Measurements from ENCODE around the gene CTDNEP1.
"Not testable (repeated sequence)": the region's sequence is repeated elsewhere in the genome, so short reads cannot be mapped to it uniquely, and the experiment has no call there.

The CTDNEP1 gene

GRCh38 chr17:7243838-7244237, 7.7 kb downstream of the CTDNEP1 start:
- DNase-seq, result not testable (repeated sequence)

GRCh38 chr17:7243453-7243729, 8.1 kb downstream of the CTDNEP1 start:
- no peak for DNase-seq

GRCh38 chr17:7242717-7243452, 8.6 kb downstream of the CTDNEP1 start:
- DNase-seq, result peak; percentile 57

- DNase-seq, result peak; percentile 42
These were observed 9.5 kb downstream of the CTDNEP1 start, which contains the start of gene GABARAP for GRCh38 chr17:7241783-7242716. Gene GABARAP, minus strand, starts transcription at chr17:7242449. Its CDS starts 119 bp downstream, at chr17:7242330.

GRCh38 chr17:7241090-7241733, 10.3 kb downstream of the CTDNEP1 start:
- DNase-seq, result no peak

GRCh38 chr17:7240375-7240774, 11.2 kb downstream of the CTDNEP1 start:
- no peak for DNase-seq

- DNase-seq, result peak; percentile 89
These were observed 12.2 kb downstream of the CTDNEP1 start, which contains the start of gene PHF23 for GRCh38 chr17:7239091-7240027. Gene PHF23, minus strand, starts transcription at chr17:7239457. Its CDS starts 178 bp downstream, at chr17:7239279.

- DNase-seq, result no peak
These were observed 13.0 kb downstream of the CTDNEP1 start for GRCh38 chr17:7238420-7239090.

GRCh38 chr17:7237761-7238419, 13.6 kb downstream of the CTDNEP1 start:
- DNase-seq, result no peak

- no peak for DNase-seq
These were observed 14.2 kb downstream of the CTDNEP1 start for GRCh38 chr17:7237266-7237760.

- no peak for DNase-seq
These were observed 14.7 kb downstream of the CTDNEP1 start for GRCh38 chr17:7236808-7237207.

GRCh38 chr17:7235693-7236665, 15.6 kb downstream of the CTDNEP1 start:
- no peak for DNase-seq

GRCh38 chr17:7234083-7234951, 17.2 kb downstream of the CTDNEP1 start, which contains the start of gene DVL2:
Gene DVL2, minus strand, starts transcription at chr17:7234517. Its CDS starts 255 bp downstream, at chr17:7234262.
- peak; percentile 58 for DNase-seq

- DNase-seq, result no peak
These were observed 17.8 kb downstream of the CTDNEP1 start for GRCh38 chr17:7233701-7234082.

GRCh38 chr17:7232114-7232513, 19.4 kb downstream of the CTDNEP1 start:
- no peak for DNase-seq

- no peak for DNase-seq
These were observed 22.0 kb downstream of the CTDNEP1 start for GRCh38 chr17:7229504-7229903.

GRCh38 chr17:7228920-7229319, 22.6 kb downstream of the CTDNEP1 start:
- DNase-seq, result no peak
